Activated T-helper 2 cell treated with anti-CD3 and anti-CD28 coated beads, Interferon-gamma antibody, Interleukin-2, Interleukin-4, amounts not matched to agents 10 μg/mL and 5 μg/mL and 100 μg/mL, durations not matched to agents 14 hours and 24 hours and 36 hours (primary cell): Measurements from ENCODE around the gene GPC2. TPM values are rescaled to one million over a fixed set of nuclear protein-coding genes. Genes with fewer than 3 reads are reported as not detected.

Source experiments
- DNase-seq: peaks from one replicate; pipeline ENCODE4 v3.0.0; 2021; ENCODE audit warnings: low spot score
- H3K27ac Mint-ChIP-seq: one replicate; pipeline ENCODE4 v1.8.0; 2021; ENCODE audit warnings: mixed read lengths
- H3K27me3 Mint-ChIP-seq: one replicate; pipeline ENCODE4 v1.8.0; 2021; ENCODE audit warnings: low read depth, mixed read lengths
- H3K36me3 Mint-ChIP-seq: one replicate; pipeline ENCODE4 v1.8.0; 2021; ENCODE audit warnings: low read depth, mixed read lengths
- H3K4me1 Mint-ChIP-seq: one replicate; pipeline ENCODE4 v1.8.0; 2021; ENCODE audit warnings: low read depth, mixed read lengths
- H3K4me3 Mint-ChIP-seq: one replicate; pipeline ENCODE4 v1.8.0; 2021; ENCODE audit warnings: low read depth, mild to moderate bottlenecking, moderate library complexity, mixed read lengths
- H3K9me3 Mint-ChIP-seq: one replicate; pipeline ENCODE4 v1.8.0; 2021; ENCODE audit warnings: mixed read lengths
- intact Hi-C: fragments of 100-400 bp; cut with micrococcal nuclease; formaldehyde crosslinking; loops from one replicate; pipeline ENCODE4 v1.15.1; 2023
- total RNA-seq: library from RNA; stranded (reverse); gene quantifications from 2 replicates; pipeline ENCODE4 v1.2.3, GENCODE V29; 2022

The GPC2 gene
- total RNA-seq, 1 donor from 2014 or later, result 7.8 TPM

DNA sequence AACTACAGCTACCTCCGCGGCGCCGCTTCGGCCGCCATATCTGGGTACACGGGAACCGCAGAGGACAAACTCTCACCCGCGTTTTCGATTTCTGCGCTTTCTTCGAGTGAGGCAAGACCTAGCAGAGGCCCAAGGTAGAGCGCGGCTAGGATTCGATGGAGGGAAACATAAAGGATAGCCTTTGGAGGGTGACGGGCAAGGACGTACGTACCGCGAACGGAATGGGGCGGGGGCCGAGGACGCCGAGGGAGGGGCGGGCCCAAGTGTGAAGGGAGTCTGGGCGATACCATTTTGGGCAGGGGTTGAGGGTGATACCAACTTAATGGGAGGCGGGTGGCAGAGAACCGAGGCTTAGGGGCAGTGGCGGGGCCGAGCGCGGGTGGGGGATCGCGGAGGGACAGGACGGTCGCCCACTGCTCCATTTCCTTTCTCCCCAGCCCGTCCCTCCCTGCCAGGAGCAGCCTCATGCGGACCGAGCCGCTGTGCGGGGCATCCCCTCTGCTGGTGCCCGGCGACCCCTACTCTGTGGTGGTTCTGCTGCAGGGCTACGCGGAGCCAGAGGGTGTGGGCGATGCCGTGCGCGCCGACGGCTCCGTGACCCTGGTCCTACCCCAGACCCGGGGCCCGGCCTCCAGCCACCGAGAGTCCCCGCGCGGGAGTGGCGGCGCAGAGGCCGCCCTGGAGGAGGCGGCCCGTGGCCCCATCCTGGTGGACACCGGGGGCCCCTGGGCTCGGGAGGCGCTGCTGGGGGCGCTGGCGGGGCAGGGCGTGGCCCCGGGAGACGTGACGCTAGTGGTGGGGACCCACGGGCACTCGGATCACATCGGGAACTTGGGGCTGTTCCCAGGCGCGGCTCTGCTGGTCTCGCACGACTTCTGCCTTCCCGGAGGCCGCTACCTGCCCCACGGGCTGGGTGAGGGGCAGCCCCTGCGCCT lies 50.0 kb downstream of the GPC2 start, which contains the start of gene MBLAC1:
Gene MBLAC1, plus strand, starts transcription at position 37 of the 935 bp plus-strand sequence. Its CDS starts 429 bp downstream, at position 466.
- intact Hi-C loops, result loop anchor here (1.0 to 10.0 kb wide), 4 partner anchors 8 to 212 kb away; partner anchors contain the start of genes AP4M1, CNPY4, COPS6 and MCM7

DNA sequence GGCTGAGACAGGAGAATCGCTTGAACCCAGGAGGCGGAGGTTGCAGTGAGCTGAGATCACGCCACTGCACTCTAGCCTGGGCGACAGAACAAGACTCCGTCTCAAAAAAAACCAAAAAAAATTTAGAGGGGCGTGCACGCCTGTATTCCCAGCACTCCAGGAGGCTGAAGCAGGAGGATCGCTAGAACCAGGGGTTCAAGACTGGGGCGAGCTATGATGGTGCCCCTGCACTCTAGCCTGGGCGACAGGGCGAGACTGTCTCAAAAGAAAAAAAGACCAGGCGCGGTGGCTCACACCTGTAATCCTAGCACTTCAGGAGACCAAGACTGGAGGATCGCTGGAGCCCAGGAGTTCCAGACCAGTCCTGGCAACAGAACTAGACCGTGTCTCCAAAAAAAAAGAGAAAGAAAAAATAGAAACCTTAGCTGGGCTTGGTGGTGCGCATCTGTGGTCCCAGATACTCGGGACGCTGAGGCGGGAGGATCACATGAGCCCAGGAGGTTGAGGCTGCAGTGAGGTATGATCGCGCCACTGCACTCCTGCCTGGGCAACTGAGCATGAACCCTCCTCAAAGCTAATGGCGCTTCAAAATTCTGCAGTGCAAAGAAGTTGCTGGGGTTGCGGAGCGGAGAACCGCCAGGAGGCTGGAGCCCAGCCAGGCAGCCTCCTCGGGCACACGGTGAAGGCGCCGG lies 50.8 kb downstream of the GPC2 start:
- peak overlapping the region; percentile 99 for H3K4me3 Mint-ChIP-seq
- intact Hi-C loops, result loop anchor here (2.0 to 10.0 kb wide), 2 partner anchors 38 to 212 kb away; partner anchors contain the start of genes COPS6 and TRIM4
- no peaks in the 10 kb centered on the region for H3K27me3 Mint-ChIP-seq
- no peaks in the 10 kb centered on the region for H3K9me3 Mint-ChIP-seq
- peaks cover 29% of the 10 kb centered on the region for H3K36me3 Mint-ChIP-seq
- no peak for DNase-seq
- H3K27ac Mint-ChIP-seq, result peak overlapping the region; percentile 100
- peaks cover 22% of the 10 kb centered on the region for H3K4me1 Mint-ChIP-seq

More for the DNA sequence above, 50.0 kb downstream of the GPC2 start, which contains the start of gene MBLAC1:
- Mint-ChIP-seq H3K36me3 (peaks cover 29% of the 10 kb centered on the region), H3K9me3 (no peaks in the 10 kb centered on the region), H3K27me3 (no peaks in the 10 kb centered on the region), H3K4me1 (peaks cover 24% of the 10 kb centered on the region), H3K4me3 (peak within 1 kb of the TSS; percentile 99), H3K27ac (peak within 1 kb of the TSS; percentile 100)
- DNase-seq, result peak; percentile 88

DNA sequence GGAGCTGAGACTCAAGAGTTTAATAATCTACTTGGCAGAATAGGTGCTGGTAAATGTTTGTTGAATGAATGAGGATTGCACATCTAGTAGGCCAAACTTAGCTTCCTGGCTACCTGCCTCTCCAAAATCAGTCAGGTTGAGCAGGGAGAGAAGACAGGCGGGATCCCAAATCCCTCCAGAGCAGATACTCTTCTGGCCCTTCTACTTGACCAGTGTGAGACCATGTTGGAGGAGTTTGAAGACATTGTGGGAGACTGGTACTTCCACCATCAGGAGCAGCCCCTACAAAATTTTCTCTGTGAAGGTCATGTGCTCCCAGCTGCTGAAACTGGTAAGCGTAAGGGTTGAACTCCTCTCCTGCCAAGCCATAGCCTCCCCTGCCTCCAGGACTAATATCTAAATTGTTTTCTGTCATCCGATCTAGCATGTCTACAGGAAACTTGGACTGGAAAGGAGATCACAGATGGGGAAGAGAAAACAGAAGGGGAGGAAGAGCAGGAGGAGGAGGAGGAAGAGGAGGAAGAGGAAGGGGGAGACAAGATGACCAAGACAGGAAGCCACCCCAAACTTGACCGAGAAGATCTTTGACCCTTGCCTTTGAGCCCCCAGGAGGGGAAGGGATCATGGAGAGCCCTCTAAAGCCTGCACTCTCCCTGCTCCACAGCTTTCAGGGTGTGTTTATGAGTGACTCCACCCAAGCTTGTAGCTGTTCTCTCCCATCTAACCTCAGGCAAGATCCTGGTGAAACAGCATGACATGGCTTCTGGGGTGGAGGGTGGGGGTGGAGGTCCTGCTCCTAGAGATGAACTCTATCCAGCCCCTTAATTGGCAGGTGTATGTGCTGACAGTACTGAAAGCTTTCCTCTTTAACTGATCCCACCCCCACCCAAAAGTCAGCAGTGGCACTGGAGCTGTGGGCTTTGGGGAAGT lies 52.6 kb downstream of the GPC2 start:
- H3K4me1 Mint-ChIP-seq, result peaks cover 25% of the 10 kb centered on the region

DNA sequence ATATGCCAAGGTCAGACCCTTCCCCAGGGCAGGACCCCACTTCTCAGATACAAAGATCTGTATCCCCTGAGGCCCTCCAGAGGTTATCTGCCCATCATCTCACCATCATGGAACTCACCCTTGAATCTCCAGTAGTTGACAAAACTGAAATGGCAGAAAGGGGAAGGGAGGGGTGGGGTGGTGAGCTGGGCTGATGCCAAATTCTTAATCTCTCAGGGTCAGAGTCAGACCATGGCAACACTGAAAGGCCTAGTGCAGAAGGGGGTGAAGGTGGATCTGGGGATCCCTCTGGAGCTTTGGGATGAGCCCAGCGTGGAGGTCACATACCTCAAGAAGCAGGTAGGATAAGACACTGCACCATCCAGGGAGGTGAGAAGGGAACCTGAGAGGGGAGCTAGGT lies 54.6 kb downstream of the GPC2 start:
- intact Hi-C loops, result loop anchor here (10.0 kb wide), 1 partner anchor 208 kb away; the partner anchor contains the start of gene TRIM4
- no peak for DNase-seq
- Mint-ChIP-seq H3K27me3 (no peaks in the 10 kb centered on the region), H3K4me3 (no peak overlapping the region), H3K27ac (no peak overlapping the region), H3K9me3 (no peaks in the 10 kb centered on the region), H3K36me3 (peaks cover 35% of the 10 kb centered on the region), H3K4me1 (peaks cover 24% of the 10 kb centered on the region)

More for the DNA sequence above, 52.6 kb downstream of the GPC2 start:
- no peak for DNase-seq
- Mint-ChIP-seq H3K4me3 (peak overlapping the region; percentile 99), H3K27ac (peak overlapping the region; percentile 50), H3K27me3 (no peaks in the 10 kb centered on the region), H3K9me3 (no peaks in the 10 kb centered on the region), H3K36me3 (peaks cover 29% of the 10 kb centered on the region)
- intact Hi-C loops, result loop anchor here (10.0 kb wide), 1 partner anchor 210 kb away; the partner anchor contains the start of gene TRIM4

DNA sequence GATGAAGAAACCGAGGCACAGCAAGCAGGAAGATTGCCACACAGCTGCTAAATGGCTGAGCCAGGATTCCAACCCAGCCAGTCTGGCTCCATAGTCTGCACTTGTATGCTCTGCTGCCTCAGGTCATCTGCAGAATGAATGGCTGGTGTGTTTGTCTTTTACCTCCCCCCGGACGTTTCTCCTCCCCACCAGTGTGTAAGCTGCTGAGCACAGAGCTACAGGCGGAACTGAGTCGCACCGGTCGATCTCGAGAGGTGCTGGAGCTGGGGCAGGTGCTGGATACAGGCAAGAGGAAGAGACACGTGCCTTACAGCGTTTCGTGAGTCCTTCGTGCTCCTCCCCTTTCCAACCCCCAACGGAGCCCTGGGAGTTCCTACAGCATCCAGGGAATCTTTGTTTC lies 55.1 kb downstream of the GPC2 start:
- H3K4me3 Mint-ChIP-seq, result no peak overlapping the region

DNA sequence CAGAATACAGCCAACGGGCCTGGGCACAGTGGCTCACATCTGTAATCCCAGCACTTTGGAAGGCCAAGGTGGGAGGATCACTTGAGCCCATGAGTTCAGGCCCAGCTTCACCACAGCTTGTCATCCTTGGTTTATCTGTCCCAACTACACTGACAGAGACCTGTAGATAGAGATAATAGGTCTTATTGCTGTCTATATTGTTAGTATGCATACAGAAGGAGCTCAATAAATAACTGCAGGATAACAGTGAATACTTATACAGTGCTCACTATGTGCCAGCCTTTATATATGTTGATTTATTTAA lies 56.5 kb downstream of the GPC2 start:
- intact Hi-C loops, result loop anchor here (1.0 to 10.0 kb wide), 3 partner anchors 19 to 206 kb away; partner anchors contain the start of genes AP4M1, MCM7 and TRIM4
- H3K27me3 Mint-ChIP-seq, result no peaks in the 10 kb centered on the region

More for the DNA sequence above, 55.1 kb downstream of the GPC2 start:
- peaks cover 24% of the 10 kb centered on the region for H3K4me1 Mint-ChIP-seq
- DNase-seq, result no peak
- H3K27me3 Mint-ChIP-seq, result no peaks in the 10 kb centered on the region
- intact Hi-C loops, result loop anchor here (10.0 kb wide), 1 partner anchor 207 kb away; the partner anchor contains the start of gene TRIM4
- H3K27ac Mint-ChIP-seq, result no peak overlapping the region
- no peaks in the 10 kb centered on the region for H3K9me3 Mint-ChIP-seq
- peaks cover 35% of the 10 kb centered on the region for H3K36me3 Mint-ChIP-seq

DNA sequence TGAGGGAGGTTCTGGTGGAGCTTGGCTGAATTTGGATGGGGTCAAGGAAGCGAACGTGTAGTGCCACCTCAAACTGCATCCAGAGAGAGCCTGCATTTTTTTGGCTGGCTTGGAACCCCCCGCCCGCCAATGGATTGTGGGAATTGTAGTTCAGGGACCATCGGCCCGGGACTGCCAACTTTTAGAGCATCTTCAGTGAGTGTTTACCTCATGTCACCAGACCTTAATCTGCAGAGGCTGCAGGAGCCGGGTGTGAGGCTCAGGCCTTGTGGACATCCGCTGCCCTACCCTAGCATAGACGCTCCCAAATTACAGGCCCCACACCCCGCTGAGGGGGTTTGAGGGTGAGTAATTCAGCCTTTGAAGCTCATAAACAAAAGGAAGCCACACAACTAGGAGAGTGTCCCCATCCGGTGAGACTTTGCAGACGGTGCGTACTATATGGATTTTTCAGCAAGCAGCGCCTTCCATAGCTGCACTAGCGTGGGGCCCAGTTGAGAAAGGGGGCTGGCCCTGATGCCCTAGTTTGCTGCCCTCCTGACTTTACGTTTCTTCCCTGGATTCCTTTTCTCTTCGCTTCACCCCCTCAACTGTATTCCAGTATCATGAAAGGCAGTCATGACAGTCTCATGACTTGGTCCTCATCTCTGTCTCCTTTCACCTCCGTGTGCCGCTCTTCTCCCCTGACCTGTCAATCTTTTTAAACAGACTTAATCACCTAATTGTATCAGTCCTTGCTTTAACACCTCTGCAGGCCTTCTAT lies 57.0 kb downstream of the GPC2 start:
- Mint-ChIP-seq H3K9me3 (no peaks in the 10 kb centered on the region), H3K4me1 (peaks cover 19% of the 10 kb centered on the region), H3K27ac (peak overlapping the region; percentile 90), H3K4me3 (peak overlapping the region; percentile 97), H3K36me3 (peaks cover 35% of the 10 kb centered on the region), H3K27me3 (no peaks in the 10 kb centered on the region)
- intact Hi-C loops, result loop anchor here (1.0 to 10.0 kb wide), 4 partner anchors 7 to 205 kb away; partner anchors contain the start of genes AP4M1, MCM7 and TRIM4
- peak; percentile 70 for DNase-seq

More for the DNA sequence above, 56.5 kb downstream of the GPC2 start:
- Mint-ChIP-seq H3K36me3 (peaks cover 37% of the 10 kb centered on the region), H3K4me1 (peaks cover 23% of the 10 kb centered on the region), H3K4me3 (peak overlapping the region; percentile 97), H3K27ac (peak overlapping the region; percentile 90), H3K9me3 (no peaks in the 10 kb centered on the region)
- no peak for DNase-seq

Other genes starting within 250 kb of the GPC2 start
- gene GJC3, start 247.8 kb downstream of the GPC2 start, total RNA-seq, result 0.21 TPM in 1 of 2 replicates, not detected in the other
- gene AZGP1, start 201.3 kb downstream of the GPC2 start, total RNA-seq, result not detected in 2 replicates
- gene ZKSCAN1, start 161.8 kb downstream of the GPC2 start, total RNA-seq, result 59.0 and 63.5 TPM in 2 replicates
- gene ZSCAN21, start 127.6 kb downstream of the GPC2 start, total RNA-seq, result 6.1 and 7.7 TPM in 2 replicates
- gene ZNF3, start 95.7 kb downstream of the GPC2 start, total RNA-seq, result 23.6 and 25.5 TPM in 2 replicates
- 116 and 119 TPM in 2 replicates for gene COPS6, start 88.4 kb downstream of the GPC2 start, total RNA-seq
- gene MCM7, start 76.0 kb downstream of the GPC2 start, total RNA-seq, result 383 and 389 TPM in 2 replicates
- 12.2 and 16.4 TPM in 2 replicates for gene AP4M1, start 75.7 kb downstream of the GPC2 start, total RNA-seq
- gene TAF6, start 58.0 kb downstream of the GPC2 start, total RNA-seq, result 68.1 and 76.9 TPM in 2 replicates
- gene CNPY4, start 57.7 kb downstream of the GPC2 start, total RNA-seq, result 17.0 and 19.1 TPM in 2 replicates
- 2.8 and 2.9 TPM in 2 replicates for gene MBLAC1, start 50.4 kb downstream of the GPC2 start, total RNA-seq
- gene LAMTOR4, start 28.5 kb downstream of the GPC2 start, total RNA-seq, result 125 and 130 TPM in 2 replicates
- 31.2 and 33.2 TPM in 2 replicates for gene TRAPPC14, start 18.7 kb downstream of the GPC2 start, total RNA-seq
- 2.4 and 2.8 TPM in 2 replicates for gene GAL3ST4, start 8.8 kb downstream of the GPC2 start, total RNA-seq
- 20.6 and 22.3 TPM in 2 replicates for gene STAG3, start 537 bp upstream of the GPC2 start, total RNA-seq
- gene PVRIG, start 42.6 kb upstream of the GPC2 start, total RNA-seq, result 18.7 and 21.7 TPM in 2 replicates
- not detected in 2 replicates for gene SPDYE3, start 130.3 kb upstream of the GPC2 start, total RNA-seq
- 86.2 and 87.5 TPM in 2 replicates for gene PILRB, start 180.7 kb upstream of the GPC2 start, total RNA-seq
- gene PILRA, start 196.1 kb upstream of the GPC2 start, total RNA-seq, result 12.3 TPM in 2 replicates